Measurements from ENCODE around the gene BLTP3B.

The BLTP3B gene

GRCh38 chr12:100106861-100107260 is 35.8 kb downstream of the BLTP3B start:
- DNase-seq = no peak

GRCh38 chr12:100105661-100106060 is 37.0 kb downstream of the BLTP3B start:
- DNase-seq = no peak

- no peak for DNase-seq
Measured at GRCh38 chr12:100101000-100101399, 41.7 kb downstream of the BLTP3B start.

All from NCI-H1048 (cell line).